ENCODE data around the gene DHRSX.
"Not testable (repeated sequence)": the region's sequence is repeated elsewhere in the genome, so short reads cannot be mapped to it uniquely, and the experiment has no call there.

The DHRSX gene

GRCh38 chrX:2507904-2508627 lies 7.3 kb upstream of the DHRSX start:
- no peaks in the 10 kb centered on the region for H3K4me1 ChIP-seq
- H3K36me3 ChIP-seq = no peaks in the 10 kb centered on the region
- no peak for TF ChIP-seq CTCF (IDR thresholded peaks at IDR 0.05; ENCODE audit: low read depth, low read length)
- DNase-seq = no peak
- no peaks in the 10 kb centered on the region for H3K9me3 ChIP-seq
- H3K27me3 ChIP-seq = no peaks in the 10 kb centered on the region
- no peak overlapping the region for H3K4me3 ChIP-seq (ENCODE audit: low read depth, low read length)

- no peaks in the 10 kb centered on the region for H3K4me1 ChIP-seq
- H3K27me3 ChIP-seq = no peaks in the 10 kb centered on the region
- no peaks in the 10 kb centered on the region for H3K36me3 ChIP-seq
- no peaks in the 10 kb centered on the region for H3K9me3 ChIP-seq
- no peak for DNase-seq
- TF ChIP-seq CTCF (IDR thresholded peaks at IDR 0.05; ENCODE audit: low read depth, low read length) = no peak
- no peak overlapping the region for H3K4me3 ChIP-seq (ENCODE audit: low read depth, low read length)
Observed at GRCh38 chrX:2507196-2507595, 6.4 kb upstream of the DHRSX start.

GRCh38 chrX:2505341-2505740 lies 4.6 kb upstream of the DHRSX start:
- not testable (repeated sequence) for H3K27me3 ChIP-seq; H3K4me1 ChIP-seq; H3K9me3 ChIP-seq; H3K4me3 ChIP-seq (ENCODE audit: low read depth, low read length); H3K36me3 ChIP-seq; DNase-seq

GRCh38 chrX:2504706-2505332 lies 4.0 kb upstream of the DHRSX start:
- no peak for TF ChIP-seq CTCF (IDR thresholded peaks at IDR 0.05; ENCODE audit: low read depth, low read length)
- DNase-seq = no peak
- H3K9me3 ChIP-seq = no peaks in the 10 kb centered on the region
- no peak overlapping the region for H3K4me3 ChIP-seq (ENCODE audit: low read depth, low read length)
- H3K36me3 ChIP-seq = no peaks in the 10 kb centered on the region
- H3K27me3 ChIP-seq = no peaks in the 10 kb centered on the region
- no peaks in the 10 kb centered on the region for H3K4me1 ChIP-seq

GRCh38 chrX:2503591-2504500 lies 3.1 kb upstream of the DHRSX start:
- H3K9me3 ChIP-seq = no peaks in the 10 kb centered on the region
- no peak for DNase-seq
- no peaks in the 10 kb centered on the region for H3K36me3 ChIP-seq
- H3K4me3 ChIP-seq (ENCODE audit: low read depth, low read length) = no peak overlapping the region
- no peaks in the 10 kb centered on the region for H3K4me1 ChIP-seq
- no peaks in the 10 kb centered on the region for H3K27me3 ChIP-seq
- TF ChIP-seq CTCF (IDR thresholded peaks at IDR 0.05; ENCODE audit: low read depth, low read length) = no peak

GRCh38 chrX:2502668-2503519 lies 2.1 kb upstream of the DHRSX start:
- no peaks in the 10 kb centered on the region for H3K4me1 ChIP-seq
- no peaks in the 10 kb centered on the region for H3K9me3 ChIP-seq
- no peaks in the 10 kb centered on the region for H3K27me3 ChIP-seq
- DNase-seq = no peak
- TF ChIP-seq CTCF (IDR thresholded peaks at IDR 0.05; ENCODE audit: low read depth, low read length) = no peak
- no peaks in the 10 kb centered on the region for H3K36me3 ChIP-seq
- no peak overlapping the region for H3K4me3 ChIP-seq (ENCODE audit: low read depth, low read length)

Measured in BE2C (cell line).